ENCODE results near the gene LYRM1.

LYRM1 gene

DNA sequence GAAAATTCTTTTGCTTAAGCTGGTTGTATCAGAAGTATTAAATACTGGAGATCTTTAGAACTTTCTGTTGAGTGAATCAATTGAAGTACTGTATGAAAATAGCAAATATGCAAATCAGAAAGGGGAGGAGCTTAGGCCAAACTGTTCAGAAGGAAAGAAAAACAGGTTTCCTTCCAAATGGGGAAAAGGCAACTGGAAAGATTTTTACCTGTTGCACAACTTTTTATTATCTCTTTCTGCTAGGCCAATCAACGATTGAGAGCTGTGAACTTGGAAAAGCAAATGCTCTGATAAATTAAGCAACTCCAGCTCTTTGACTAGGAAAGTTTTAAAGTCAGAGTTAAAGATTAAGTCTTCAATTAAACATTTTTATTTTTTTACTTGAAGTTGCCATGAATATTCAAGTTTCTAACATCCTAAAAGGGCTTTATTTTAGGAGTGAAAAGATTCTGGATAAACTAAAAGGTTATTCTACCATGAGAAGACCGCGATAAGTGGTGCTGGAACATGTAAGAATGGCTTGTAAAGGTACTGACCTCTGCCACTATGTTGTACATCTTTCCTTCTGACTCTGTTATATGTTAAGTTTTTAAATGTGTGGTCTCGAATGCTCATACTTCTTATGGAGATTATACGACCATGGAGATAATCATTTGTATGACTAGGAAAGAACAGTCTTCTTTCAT, 16.9 kb upstream of the LYRM1 start:
- peak overlapping the region; percentile 5 for H3K9ac ChIP-seq (ENCODE audit: low read depth, low read length, poor library complexity, severe bottlenecking)
- H3F3A ChIP-seq (ENCODE audit: low read depth) = 0 out of 2 replicates have a peak, but pooled peaks cover 10% of the 10 kb centered on the region
- no peaks in the 10 kb centered on the region for H3K27me3 ChIP-seq (ENCODE audit: insufficient read depth, low read length, poor library complexity, severe bottlenecking)
- no peak for TF ChIP-seq CTCF (conservative IDR thresholded peaks at IDR 0.05; ENCODE audit: low read length)
- no peak for TF ChIP-seq EZH2phosphoT487 (IDR thresholded peaks at IDR 0.05; ENCODE audit: borderline replicate concordance)
- H3K4me3 ChIP-seq (ENCODE audit: low read length, poor library complexity, severe bottlenecking) = peak overlapping the region; percentile 18
- H3K9me3 ChIP-seq (ENCODE audit: insufficient read depth, low read depth, low read length) = no peaks in the 10 kb centered on the region
- H3K79me2 ChIP-seq (ENCODE audit: insufficient read depth, low read length) = peaks cover 45% of the 10 kb centered on the region
- no peak overlapping the region for H2AFZ ChIP-seq (ENCODE audit: low read length)
- no peaks in the 10 kb centered on the region for H3K9me2 ChIP-seq (replicated peaks; ENCODE audit: low read depth, low read length)
- peaks cover 25% of the 10 kb centered on the region for H3K4me1 ChIP-seq (ENCODE audit: insufficient read depth, low read length, poor library complexity, severe bottlenecking)
- H3K36me3 ChIP-seq (ENCODE audit: insufficient read depth, low read length) = no peaks in the 10 kb centered on the region
- peaks cover 4% of the 10 kb centered on the region for H4K20me1 ChIP-seq (ENCODE audit: insufficient read depth, low read length, poor library complexity, severe bottlenecking)
- peak overlapping the region; percentile 54 for H3K4me2 ChIP-seq (ENCODE audit: low read depth, low read length, poor library complexity, severe bottlenecking)

DNA sequence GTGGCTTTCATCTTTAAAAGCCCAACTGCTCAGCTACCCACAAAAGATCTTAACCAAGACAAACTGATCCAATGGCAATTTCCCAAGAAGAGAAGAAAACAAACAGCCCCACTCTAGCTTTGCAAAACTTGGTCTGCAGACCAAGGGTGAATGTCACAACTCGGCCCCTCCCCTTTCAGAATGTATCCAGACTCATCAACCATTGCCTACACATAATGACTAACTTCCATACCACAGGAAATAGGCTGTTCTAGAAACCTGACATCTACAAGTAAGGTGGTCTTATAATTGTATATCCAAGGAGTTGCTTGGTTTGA, 16.4 kb upstream of the LYRM1 start:
- Histone ChIP-seq H4K20me1 (ENCODE audit: insufficient read depth, low read length, poor library complexity, severe bottlenecking) (peaks cover 4% of the 10 kb centered on the region), H3K9ac (ENCODE audit: low read depth, low read length, poor library complexity, severe bottlenecking) (peak overlapping the region; percentile 5), H3F3A (ENCODE audit: low read depth) (0 out of 2 replicates have a peak, but pooled peaks cover 10% of the 10 kb centered on the region), H3K4me1 (ENCODE audit: insufficient read depth, low read length, poor library complexity, severe bottlenecking) (peaks cover 20% of the 10 kb centered on the region), H3K4me2 (ENCODE audit: low read depth, low read length, poor library complexity, severe bottlenecking) (peak overlapping the region; percentile 54), H3K79me2 (ENCODE audit: insufficient read depth, low read length) (peaks cover 45% of the 10 kb centered on the region), H3K4me3 (ENCODE audit: low read length, poor library complexity, severe bottlenecking) (peak overlapping the region; percentile 18), H3K9me2 (replicated peaks; ENCODE audit: low read depth, low read length) (no peaks in the 10 kb centered on the region), H3K36me3 (ENCODE audit: insufficient read depth, low read length) (no peaks in the 10 kb centered on the region), H3K9me3 (ENCODE audit: insufficient read depth, low read depth, low read length) (no peaks in the 10 kb centered on the region), H2AFZ (ENCODE audit: low read length) (no peak overlapping the region), H3K27me3 (ENCODE audit: insufficient read depth, low read length, poor library complexity, severe bottlenecking) (no peaks in the 10 kb centered on the region)
- no peak for TF ChIP-seq CTCF (conservative IDR thresholded peaks at IDR 0.05; ENCODE audit: low read length)
- TF ChIP-seq EZH2phosphoT487 (IDR thresholded peaks at IDR 0.05; ENCODE audit: borderline replicate concordance) = no peak

GRCh38 chr16:20886320-20886719, 14.3 kb upstream of the LYRM1 start:
- Histone ChIP-seq H3K36me3 (ENCODE audit: insufficient read depth, low read length) (peaks cover 2% of the 10 kb centered on the region; the same call in 1 of the 2 replicates), H3K9ac (ENCODE audit: low read depth, low read length, poor library complexity, severe bottlenecking) (no peak overlapping the region), H3K4me2 (ENCODE audit: low read depth, low read length, poor library complexity, severe bottlenecking) (no peak overlapping the region), H3K4me3 (ENCODE audit: low read length, poor library complexity, severe bottlenecking) (no peak overlapping the region), H3K9me3 (ENCODE audit: insufficient read depth, low read depth, low read length) (no peaks in the 10 kb centered on the region), H4K20me1 (ENCODE audit: insufficient read depth, low read length, poor library complexity, severe bottlenecking) (peaks cover 4% of the 10 kb centered on the region), H2AFZ (ENCODE audit: low read length) (no peak overlapping the region), H3K79me2 (ENCODE audit: insufficient read depth, low read length) (peaks cover 44% of the 10 kb centered on the region), H3K9me2 (replicated peaks; ENCODE audit: low read depth, low read length) (no peaks in the 10 kb centered on the region), H3K27me3 (ENCODE audit: insufficient read depth, low read length, poor library complexity, severe bottlenecking) (no peaks in the 10 kb centered on the region), H3F3A (ENCODE audit: low read depth) (0 out of 2 replicates have a peak, but pooled peaks cover 10% of the 10 kb centered on the region), H3K4me1 (ENCODE audit: insufficient read depth, low read length, poor library complexity, severe bottlenecking) (peaks cover 14% of the 10 kb centered on the region)
- TF ChIP-seq CTCF (conservative IDR thresholded peaks at IDR 0.05; ENCODE audit: low read length) (no peak), EZH2phosphoT487 (IDR thresholded peaks at IDR 0.05; ENCODE audit: borderline replicate concordance) (no peak)
